Measurements from ENCODE around the gene GPLD1.
A peak's percentile ranks its signal among the peaks of the same experiment; 100 is the strongest.

- TF ChIP-seq REST (IDR thresholded peaks at IDR 0.05) (no peak), RXRA (IDR thresholded peaks at IDR 0.05) (no peak), CTCF (IDR thresholded peaks at IDR 0.05; ENCODE audit: low read depth, low read length, missing input control) (no peak), JUND (IDR thresholded peaks at IDR 0.05) (peak in 1 of 2 donors; percentile 9), RAD21 (IDR thresholded peaks at IDR 0.05) (no peak), MAX (IDR thresholded peaks at IDR 0.05) (no peak), TAF1 (conservative IDR thresholded peaks at IDR 0.05) (no peak), YY1 (IDR thresholded peaks at IDR 0.05) (peak; percentile 16), FOXA1 (IDR thresholded peaks at IDR 0.05) (no peak), EGR1 (IDR thresholded peaks at IDR 0.05; ENCODE audit: low read depth in 2 of 2) (no peak), SP1 (IDR thresholded peaks at IDR 0.05) (peak; percentile 59), FOXA2 (IDR thresholded peaks at IDR 0.05) (no peak)
- TF ChIP-seq, protein P1, sequence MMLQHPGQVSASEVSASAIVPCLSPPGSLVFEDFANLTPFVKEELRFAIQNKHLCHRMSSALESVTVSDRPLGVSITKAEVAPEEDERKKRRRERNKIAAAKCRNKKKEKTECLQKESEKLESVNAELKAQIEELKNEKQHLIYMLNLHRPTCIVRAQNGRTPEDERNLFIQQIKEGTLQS (IDR thresholded peaks at IDR 0.05): no peak
Measured at GRCh38 chr6:24489881-24490280, 503 bp upstream of the GPLD1 start.
